HepG2 (cell line): ENCODE measurements around the gene SYVN1. TPM values are rescaled to one million over a fixed set of nuclear protein-coding genes. Genes with fewer than 3 reads are reported as not detected.
A peak's percentile ranks its signal among the peaks of the same experiment; 100 is the strongest.

ENCODE experiments used
- ATF7-NPFF ChIP-seq: sonication (generic); formaldehyde crosslinking; IDR thresholded peaks from 2 replicates; pipeline ENCODE4 v1.8.1; 2023; ENCODE audit warnings: mild to moderate bottlenecking, low read depth, missing genetic modification reagents, moderate library complexity
- DNMT1 ChIP-seq: sonication (generic); formaldehyde crosslinking; IDR thresholded peaks from 2 replicates; pipeline ENCODE4 v1.5.1; 2020; ENCODE audit warnings: mild to moderate bottlenecking, missing genetic modification reagents
- EED ChIP-seq: sonication (generic); formaldehyde crosslinking; IDR thresholded peaks from 2 replicates; pipeline ENCODE4 v1.5.0; 2020; ENCODE audit warnings: mild to moderate bottlenecking, missing genetic modification reagents
- FOXK2 ChIP-seq: fragments of 450-650 bp; IDR thresholded peaks from 2 replicates; pipeline ENCODE4 v1.6.1; 2016
- GATAD1 ChIP-seq: IDR thresholded peaks from 2 replicates; pipeline ENCODE4 v1.6.1; 2016; ENCODE audit warnings: missing genetic modification reagents, missing compliant biosample characterization
- GPBP1L1 ChIP-seq: sonication (generic); formaldehyde crosslinking; IDR thresholded peaks from 2 replicates; pipeline ENCODE4 v1.5.0; 2020; ENCODE audit warnings: mild to moderate bottlenecking, missing genetic modification reagents
- HDAC6 ChIP-seq: fragments of 200-600 bp; sonication (generic); IDR thresholded peaks from 2 replicates; pipeline ENCODE4 v1.7.0; 2017; ENCODE audit warnings: mild to moderate bottlenecking, antibody characterized with exemption, low read length, low read depth
- HNF4G ChIP-seq, 2 experiments: sonication (generic) in 1 of 2; formaldehyde crosslinking in 1 of 2; IDR thresholded peaks; 2 replicates each; pipeline versions ENCODE4 v1.4.0 to v1.6.1; 2011 to 2020; ENCODE audit warnings: borderline replicate concordance in 2 of 2, low read depth in 2 of 2, mild to moderate bottlenecking in 2 of 2, low read length in 1 of 2, missing genetic modification reagents in 1 of 2, moderate library complexity in 1 of 2
- NFKBIZ ChIP-seq: IDR thresholded peaks from 2 replicates; pipeline ENCODE4 v1.6.1; 2018; ENCODE audit warnings: missing genetic modification reagents, missing compliant biosample characterization
- ONECUT2 ChIP-seq: sonication (generic); formaldehyde crosslinking; IDR thresholded peaks from 2 replicates; pipeline ENCODE4 v1.4.0; 2020; ENCODE audit warnings: missing genetic modification reagents
- PITX1 ChIP-seq: sonication (generic); formaldehyde crosslinking; IDR thresholded peaks from 2 replicates; pipeline ENCODE4 v1.5.1; 2020; ENCODE audit warnings: mild to moderate bottlenecking, missing genetic modification reagents
- RBAK ChIP-seq: sonication (generic); formaldehyde crosslinking; IDR thresholded peaks from 2 replicates; pipeline ENCODE4 v1.5.1; 2020; ENCODE audit warnings: mild to moderate bottlenecking, missing genetic modification reagents
- RELA ChIP-seq: sonication (generic); formaldehyde crosslinking; IDR thresholded peaks from 2 replicates; pipeline ENCODE4 v1.4.0; 2020; ENCODE audit warnings: missing genetic modification reagents
- RXRB ChIP-seq: IDR thresholded peaks from 2 replicates; pipeline ENCODE4 v1.6.1; 2016; ENCODE audit warnings: borderline replicate concordance, missing genetic modification reagents, missing compliant biosample characterization
- SMAD9 ChIP-seq: sonication (generic); formaldehyde crosslinking; IDR thresholded peaks from 2 replicates; pipeline ENCODE4 v1.5.1; 2020; ENCODE audit warnings: mild to moderate bottlenecking, missing genetic modification reagents
- SMYD3 ChIP-seq: sonication (generic); formaldehyde crosslinking; IDR thresholded peaks from 2 replicates; pipeline ENCODE4 v1.8.1; 2023; ENCODE audit warnings: mild to moderate bottlenecking, missing genetic modification reagents
- TFE3 ChIP-seq: IDR thresholded peaks from 2 replicates; pipeline ENCODE4 v1.6.1; 2016
- YEATS2 ChIP-seq: sonication (generic); formaldehyde crosslinking; IDR thresholded peaks from 2 replicates; pipeline ENCODE4 v1.4.0; 2020; ENCODE audit warnings: missing genetic modification reagents, borderline replicate concordance
- ZEB1 ChIP-seq: IDR thresholded peaks from 2 replicates; pipeline ENCODE4 v1.6.1; 2012; ENCODE audit warnings: mild to moderate bottlenecking, low read depth, inconsistent platforms; ENCODE audit not compliant: insufficient replicate concordance
- ZNF180 ChIP-seq: sonication (generic); formaldehyde crosslinking; IDR thresholded peaks from 2 replicates; pipeline ENCODE4 v1.4.0; 2020; ENCODE audit warnings: low read depth, missing genetic modification reagents, borderline replicate concordance
- ZNF280D ChIP-seq: sonication (generic); formaldehyde crosslinking; IDR thresholded peaks from 2 replicates; pipeline ENCODE4 v1.5.1; 2020; ENCODE audit warnings: mild to moderate bottlenecking, missing genetic modification reagents
- ZNF639 ChIP-seq: conservative IDR thresholded peaks from 2 replicates; pipeline ENCODE4 v1.6.1; 2018; ENCODE audit warnings: missing genetic modification reagents
- ZNF790 ChIP-seq: sonication (generic); formaldehyde crosslinking; IDR thresholded peaks from 2 replicates; pipeline ENCODE4 v1.8.0; 2022; ENCODE audit warnings: missing genetic modification reagents, mild to moderate bottlenecking, borderline replicate concordance
- polyA plus RNA-seq, 8 experiments: library from polyadenylated mRNA; depleted of rRNA in 3 of 8; stranded (reverse) in 7 of 8; unstranded in 1 of 8; fragments of >200 nt; fragmentation: Illumina TruSeq in 4 of 8; extraction: Trizol in 4 of 8; gene quantifications; 2 replicates each; pipeline versions ENCODE4 v1.2.1 to v1.2.3, GENCODE V29; 2011 to 2016; ENCODE audit warnings: low read depth in 4 of 8, missing spikeins in 1 of 8, mixed read lengths in 1 of 8; ENCODE audit not compliant: insufficient read depth in 1 of 8
- total RNA-seq, 5 experiments: library from RNA; depleted of rRNA; stranded (reverse); fragments of >200 nt; fragmentation: Illumina TruSeq; extraction: Trizol; gene quantifications; 2 replicates each; pipeline ENCODE4 v1.2.3, GENCODE V29; 2016; ENCODE audit warnings: low read depth in 1 of 5

The SYVN1 gene
- total and polyA plus RNA-seq, 2 of the 13 experiments (the other 11 are each of a cell fraction or from before 2014, with no cell fraction given), result 10.3 to 22.5 TPM

- TF ChIP-seq TFE3 (no peak), DNMT1 (CRISPR knock-in tag) (no peak), RELA (CRISPR knock-in tag) (no peak), GPBP1L1 (CRISPR knock-in tag) (no peak), ZNF790 (0 out of 2 replicates have a peak, but pooled peaks have one; percentile 77), HNF4G (IDR thresholded peaks at IDR 0.05; ENCODE audit: borderline replicate concordance, low read depth, low read length) (no peak), HNF4G (CRISPR knock-in tag; IDR thresholded peaks at IDR 0.05; ENCODE audit: borderline replicate concordance, low read depth) (no peak), SMYD3 (CRISPR knock-in tag) (no peak), SMAD9 (CRISPR knock-in tag) (no peak), ZNF180 (CRISPR knock-in tag) (no peak), RBAK (CRISPR knock-in tag) (no peak), ZEB1 (peak; percentile 38), ATF7-NPFF (CRISPR knock-in tag) (0 out of 2 replicates have a peak, but pooled peaks have one; percentile 73), EED (CRISPR knock-in tag) (0 out of 2 replicates have a peak, but pooled peaks have one; percentile 53), YEATS2 (CRISPR knock-in tag) (no peak), ZNF280D (peak; percentile 52; the same call in 1 of the 2 replicates), RXRB (CRISPR knock-in tag) (peak; percentile 16; the same call in 1 of the 2 replicates), PITX1 (CRISPR knock-in tag) (peak; percentile 54; the same call in 1 of the 2 replicates), ONECUT2 (CRISPR knock-in tag) (peak; percentile 47; the same call in 1 of the 2 replicates), FOXK2 (no peak), NFKBIZ (CRISPR knock-in tag) (no peak), ZNF639 (CRISPR knock-in tag) (no peak), HDAC6 (0 out of 2 replicates have a peak, but pooled peaks have one; percentile 59), GATAD1 (CRISPR knock-in tag) (0 out of 2 replicates have a peak, but pooled peaks have one; percentile 28)
Observed at GRCh38 chr11:65111744-65112545, 22.4 kb downstream of the SYVN1 start, which contains the start of gene TM7SF2 (continued).
